HG02943 (cell line): Measurements from ENCODE around the gene TMC7.
"Not testable (repeated sequence)": the region's sequence is repeated elsewhere in the genome, so short reads cannot be mapped to it uniquely, and the experiment has no call there.

Experiments
- ATAC-seq: cut with Tn5 transposase; IDR thresholded peaks from one replicate; pipeline ENCODE4 v1.9.1; 2021; ENCODE audit warnings: mild to moderate bottlenecking, low read depth, moderate library complexity; ENCODE audit not compliant: unreplicated experiment

Gene TMC7

GRCh38 chr16:18983565-18984434 lies at the start of gene TMC7:
Gene TMC7 (plus strand): TSS chr16:18983934. CDS start chr16:18984064, 130 bp downstream.
- no peak for ATAC-seq

- no peak for ATAC-seq
Measured at GRCh38 chr16:18936727-18937340, 46.9 kb upstream of the TMC7 start.

GRCh38 chr16:18937390-18937789 lies 46.3 kb upstream of the TMC7 start:
- ATAC-seq, result no peak

GRCh38 chr16:18938986-18939385 lies 44.7 kb upstream of the TMC7 start:
- ATAC-seq, result no peak

- no peak for ATAC-seq
Measured at GRCh38 chr16:18941471-18941870, 42.3 kb upstream of the TMC7 start.

GRCh38 chr16:18942061-18942460 lies 41.7 kb upstream of the TMC7 start:
- no peak for ATAC-seq

DNA sequence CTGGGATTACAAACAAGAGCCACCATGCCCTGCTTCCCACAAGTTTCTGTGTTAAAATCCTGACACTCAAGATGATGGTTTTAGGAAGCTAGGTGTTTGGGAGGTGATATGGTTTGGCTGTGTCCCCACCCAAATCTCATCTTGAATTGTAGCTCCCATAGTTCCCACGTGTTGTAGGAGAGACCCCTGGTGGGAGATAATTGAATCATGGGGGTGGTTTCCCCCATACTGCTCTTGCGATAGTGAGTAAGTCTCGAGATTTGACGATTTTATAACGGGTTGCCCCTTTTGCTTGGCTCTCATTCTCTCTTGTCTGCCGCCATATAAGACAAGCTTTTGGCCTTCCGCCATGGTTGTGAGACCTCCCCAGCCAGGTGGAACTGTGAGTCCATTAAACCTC lies 40.3 kb upstream of the TMC7 start:
- no peak for ATAC-seq

- ATAC-seq, result no peak
Measured at GRCh38 chr16:18945233-18945632, 38.5 kb upstream of the TMC7 start.

GRCh38 chr16:18948372-18949020 lies 35.2 kb upstream of the TMC7 start:
- no peak for ATAC-seq

DNA sequence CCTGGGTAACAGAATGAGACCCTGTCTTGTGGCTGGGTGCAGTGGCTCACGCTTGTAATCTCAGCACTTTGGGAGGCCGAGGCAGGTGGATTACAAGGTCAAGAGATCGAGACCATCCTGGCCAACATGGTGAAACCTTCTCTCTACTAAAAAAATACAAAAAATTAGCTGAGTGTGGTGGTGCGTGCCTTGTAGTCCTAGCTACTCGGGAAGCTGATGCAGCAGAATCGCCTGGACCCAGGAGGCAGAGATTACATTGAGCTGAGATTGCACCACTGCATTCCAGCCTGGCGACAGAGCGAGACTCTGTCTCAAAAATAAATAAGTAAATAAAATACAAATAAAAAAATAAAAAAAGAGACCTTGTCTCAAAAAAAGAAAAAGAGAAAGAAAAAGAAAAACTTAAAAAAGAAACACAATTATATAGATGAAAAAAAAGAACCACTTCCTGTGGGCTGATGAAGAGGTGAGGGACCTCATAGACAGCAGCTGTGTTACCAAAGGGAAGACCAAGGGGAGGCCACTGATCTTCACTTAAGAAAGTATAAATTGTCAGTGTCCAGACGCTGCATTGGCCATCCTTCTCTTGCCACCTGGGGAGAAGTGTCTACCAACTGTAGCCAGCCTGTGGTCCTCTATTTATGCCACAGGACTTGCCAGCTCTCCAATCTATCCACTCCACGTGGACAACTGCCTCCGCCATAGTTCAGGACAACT lies 33.1 kb upstream of the TMC7 start:
- no peak for ATAC-seq

- ATAC-seq, result no peak
Measured at GRCh38 chr16:18953547-18953946, 30.2 kb upstream of the TMC7 start.

DNA sequence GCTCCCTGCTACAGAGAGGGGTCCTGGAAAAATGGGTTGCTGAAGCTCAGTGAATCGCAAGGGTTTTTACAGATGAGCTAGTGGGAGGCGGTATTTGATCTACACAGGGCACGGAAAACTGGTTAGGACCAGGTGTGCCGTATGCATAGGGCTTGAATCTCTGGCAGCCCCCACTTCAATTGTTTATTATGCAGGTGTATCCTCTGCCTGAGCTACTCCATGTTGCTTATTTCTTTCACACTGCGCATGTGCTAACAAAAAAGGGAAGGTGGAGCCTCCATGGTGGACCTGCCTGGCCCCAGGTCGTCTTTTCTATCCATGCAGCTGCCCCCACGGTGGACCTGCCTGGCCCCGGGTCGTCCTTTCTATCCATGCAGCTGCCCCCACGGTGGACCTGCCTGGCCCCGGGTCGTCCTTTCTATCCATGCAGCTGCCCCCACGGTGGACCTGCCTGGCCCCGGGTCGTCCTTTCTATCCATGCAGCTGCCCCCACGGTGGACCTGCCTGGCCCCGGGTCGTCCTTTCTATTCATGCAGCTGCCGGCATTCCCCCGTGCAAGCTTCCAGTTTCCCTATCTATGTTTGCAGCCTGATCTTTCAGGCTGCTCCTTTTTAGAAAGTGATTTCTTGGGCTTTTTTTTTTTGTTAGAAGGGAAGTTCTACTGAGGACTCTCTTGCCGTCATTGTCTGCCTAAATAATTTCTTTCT lies 27.7 kb upstream of the TMC7 start:
- not testable (repeated sequence) for ATAC-seq

GRCh38 chr16:18956658-18957241 lies 27.0 kb upstream of the TMC7 start:
- not testable (repeated sequence) for ATAC-seq

DNA sequence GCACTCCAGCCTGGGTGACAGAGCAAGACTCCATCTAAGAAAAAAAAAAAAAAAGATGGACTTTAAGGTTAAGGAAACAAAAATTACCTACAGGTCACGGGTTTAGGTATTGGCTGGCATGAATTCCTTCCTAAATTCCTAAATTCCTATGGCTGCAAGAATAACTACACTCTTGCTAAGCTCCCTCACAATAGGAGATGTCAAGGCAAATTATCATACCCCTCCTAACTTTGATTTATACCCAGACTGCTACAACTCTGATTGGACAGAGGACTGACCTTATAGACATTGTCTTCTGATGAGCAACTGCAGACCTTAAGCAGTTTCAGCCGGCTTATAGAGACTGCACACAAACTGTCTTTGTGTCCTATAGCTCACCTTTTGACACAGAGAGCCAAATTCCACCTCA lies 25.1 kb upstream of the TMC7 start:
- ATAC-seq, result no peak

DNA sequence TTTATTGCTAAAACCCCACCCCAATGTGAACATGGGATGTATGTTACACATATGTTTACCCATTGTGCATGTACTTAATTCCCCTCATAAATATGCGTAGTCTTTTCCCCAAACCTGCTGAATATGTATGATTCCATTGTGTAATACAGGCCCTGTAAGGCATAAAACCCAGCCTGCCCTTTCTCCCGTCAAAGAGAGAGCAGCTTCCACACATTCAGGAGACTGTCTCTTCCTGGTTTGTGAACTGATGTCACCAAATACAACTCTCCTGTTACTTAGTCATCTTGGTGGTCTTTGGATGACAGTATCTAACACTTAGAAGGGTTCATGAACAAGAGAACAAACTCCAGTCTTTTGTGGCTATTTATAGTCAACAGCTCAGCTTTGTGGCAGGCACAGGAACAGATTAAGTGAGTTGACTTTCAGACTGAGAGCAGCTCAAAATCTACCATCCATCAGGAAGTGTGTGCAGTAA lies 24.7 kb upstream of the TMC7 start:
- ATAC-seq, result no peak

- no peak for ATAC-seq
Measured at GRCh38 chr16:18965555-18965954, 18.2 kb upstream of the TMC7 start.

DNA sequence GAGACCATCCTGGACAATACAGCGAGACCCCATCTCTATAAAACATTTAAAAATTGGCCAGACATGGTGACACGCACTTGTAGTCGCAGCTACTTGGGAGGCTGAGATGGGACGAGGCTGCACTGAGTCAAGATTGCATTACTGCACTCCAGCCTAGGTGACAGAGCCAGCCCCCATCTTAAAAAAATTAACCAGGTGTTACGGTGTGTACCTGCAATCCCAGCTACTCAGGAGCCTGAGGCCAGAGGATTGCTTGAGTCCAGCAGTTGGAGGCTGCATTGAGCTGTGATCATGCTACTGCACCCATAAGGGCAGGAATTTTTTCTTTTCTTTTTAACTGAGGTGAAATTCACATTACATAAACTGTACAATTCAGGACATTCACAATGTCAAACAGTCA lies 16.9 kb upstream of the TMC7 start:
- no peak for ATAC-seq

GRCh38 chr16:18969050-18969854 lies 14.5 kb upstream of the TMC7 start:
- ATAC-seq, result no peak

DNA sequence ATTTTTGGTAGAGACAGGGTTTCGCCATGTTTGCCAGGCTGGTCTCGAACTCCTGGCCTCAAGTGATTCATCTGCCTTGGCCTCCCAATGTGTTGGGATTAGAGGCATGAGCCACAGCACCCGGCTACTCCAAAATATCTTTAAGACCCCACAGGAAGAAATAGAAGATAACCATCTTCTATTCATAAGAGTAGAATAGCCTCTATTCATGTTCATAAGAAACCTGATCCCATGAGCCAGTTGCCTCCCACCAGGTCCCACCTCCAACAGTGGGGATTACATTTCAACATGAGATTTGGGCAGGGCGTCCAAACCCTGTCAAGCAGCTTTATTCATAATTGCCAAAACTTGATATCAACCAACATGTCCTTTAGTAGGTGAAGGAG lies 13.9 kb upstream of the TMC7 start:
- ATAC-seq, result no peak
